GM18907 (cell line): ENCODE measurements around the gene ZNF607.

Source experiments
- ATAC-seq: cut with Tn5 transposase; IDR thresholded peaks from one replicate; pipeline ENCODE4 v1.9.1; 2021; ENCODE audit warnings: mild to moderate bottlenecking, moderate library complexity; ENCODE audit not compliant: unreplicated experiment

The ZNF607 gene

DNA sequence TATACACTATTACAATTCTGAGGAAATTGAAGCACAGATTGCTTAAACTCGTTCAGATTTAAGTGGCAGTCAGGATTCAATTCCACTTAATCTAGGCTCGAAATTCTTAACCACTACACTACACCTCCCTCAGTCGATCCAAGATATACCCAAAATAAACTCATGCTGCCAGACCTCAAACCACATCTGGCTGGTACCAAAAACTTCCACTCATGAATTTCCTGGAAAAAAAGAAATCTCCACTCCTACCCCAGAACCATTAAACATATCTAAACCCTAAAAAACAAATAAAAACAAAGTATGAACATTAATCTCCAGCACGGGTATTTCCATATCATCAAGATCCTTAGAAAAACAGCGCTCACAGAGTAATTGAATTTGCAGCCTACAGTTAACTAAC lies 65.4 kb downstream of the ZNF607 start:
- ATAC-seq: no peak
